Gastroesophageal sphincter (tissue), 4 donors: Measurements from ENCODE around the gene ALG6. TPM values are rescaled to one million over a fixed set of nuclear protein-coding genes. Genes with fewer than 3 reads are reported as not detected.

Experiments used
- ATAC-seq: fragments of 150-250 bp; one replicate; pipeline ENCODE4 v1.9.1; 2016; ENCODE audit warnings: mild to moderate bottlenecking, moderate library complexity
- H3K27ac ChIP-seq, 4 donors: fragments of 200-600 bp; sonication (generic) in 3 of 4; 1 replicate in 3 of 4; 2 replicates in 1 of 4; pipeline ENCODE4 v1.5.1; 2016 to 2019
- H3K27me3 ChIP-seq: fragments of 200-600 bp; sonication (generic); one replicate; pipeline ENCODE4 v1.5.1; 2019
- H3K36me3 ChIP-seq, 2 donors: fragments of 200-600 bp; sonication (generic); one replicate each; pipeline ENCODE4 v1.5.1; 2019; ENCODE audit warnings: control low read depth in 1 of 2
- H3K4me1 ChIP-seq, 3 donors: fragments of 200-600 bp; sonication (generic); 1 replicate in 2 of 3; 2 replicates in 1 of 3; pipeline ENCODE4 v1.5.1; 2016 to 2019; ENCODE audit warnings: control low read depth in 2 of 3
- H3K4me3 ChIP-seq, 2 donors: fragments of 200-600 bp; sonication (generic); one replicate each; pipeline ENCODE4 v1.5.1; 2019; ENCODE audit warnings: mild to moderate bottlenecking in 1 of 2, moderate library complexity in 1 of 2
- H3K9me3 ChIP-seq, 3 donors: fragments of 200-600 bp; sonication (generic); one replicate each; pipeline ENCODE4 v1.5.1; 2017 to 2019; ENCODE audit warnings: control low read depth in 2 of 3
- EP300 ChIP-seq: sonication (generic); formaldehyde crosslinking; IDR thresholded peaks from one replicate; pipeline ENCODE4 v1.6.1; 2017; ENCODE audit warnings: antibody characterized with exemption, mild to moderate bottlenecking
- POLR2A ChIP-seq, 2 donors: fragments of 450-650 bp; IDR thresholded peaks; one replicate each; pipeline ENCODE4 v1.6.1; 2017; ENCODE audit warnings: antibody characterized with exemption in 2 of 2, mild to moderate bottlenecking in 2 of 2, moderate library complexity in 1 of 2
- POLR2AphosphoS5 ChIP-seq: sonication (generic); formaldehyde crosslinking; IDR thresholded peaks from one replicate; pipeline ENCODE4 v1.6.1; 2017; ENCODE audit warnings: antibody characterized with exemption
- WGBS, 2 donors: methylation state at CpG; one replicate each; pipeline ENCODE4 v1.1.5; 2018; ENCODE audit warnings: low coverage in 1 of 2; 5-methylcytosine and 5-hydroxymethylcytosine counted together
- total RNA-seq, 4 donors: library from RNA; depleted of rRNA; stranded (reverse); fragments of >200 nt; gene quantifications; one replicate each; pipeline ENCODE4 v1.1.0, GENCODE V29; 2016
- TF ChIP-seq, protein P1 (sequence below), 4 experiments: fragments of 200-600 bp in 2 of 4; fragments of 450-650 bp in 2 of 4; sonication (generic) in 1 of 4; IDR thresholded peaks; one replicate each; pipeline ENCODE4 v1.5.1; 2017 to 2019; ENCODE audit warnings: antibody characterized with exemption in 4 of 4, mild to moderate bottlenecking in 2 of 4, moderate library complexity in 2 of 4

The ALG6 gene
- total RNA-seq, 4 donors from 2014 or later: 4.6 to 9.0 (median 5.7) TPM

DNA sequence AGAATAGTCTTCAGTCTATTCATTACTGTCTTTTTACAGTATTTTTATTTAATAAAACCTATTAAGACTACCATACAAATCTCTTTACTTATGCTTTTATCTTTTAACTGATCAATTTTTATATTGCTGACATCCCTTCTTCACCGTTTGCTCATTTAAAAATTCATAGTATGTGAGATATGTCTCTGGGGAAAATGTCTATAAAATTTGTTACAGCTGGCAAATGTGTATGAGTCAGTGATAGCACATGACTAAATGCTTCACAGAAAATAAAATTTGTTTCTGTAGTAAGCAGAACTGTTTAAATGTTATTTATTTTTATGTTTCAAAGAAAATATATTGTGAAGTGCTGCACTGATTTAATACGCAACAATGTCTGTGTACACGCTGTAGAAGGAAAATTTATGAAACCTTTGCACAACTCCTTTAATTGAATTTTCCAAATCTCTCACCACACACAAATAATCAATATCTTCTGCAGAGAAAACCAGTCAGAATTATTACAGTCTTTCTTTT is 81.4 kb downstream of the ALG6 start:
- TF ChIP-seq POLR2A (IDR thresholded peaks at IDR 0.05): no peak
- TF ChIP-seq, protein P1, sequence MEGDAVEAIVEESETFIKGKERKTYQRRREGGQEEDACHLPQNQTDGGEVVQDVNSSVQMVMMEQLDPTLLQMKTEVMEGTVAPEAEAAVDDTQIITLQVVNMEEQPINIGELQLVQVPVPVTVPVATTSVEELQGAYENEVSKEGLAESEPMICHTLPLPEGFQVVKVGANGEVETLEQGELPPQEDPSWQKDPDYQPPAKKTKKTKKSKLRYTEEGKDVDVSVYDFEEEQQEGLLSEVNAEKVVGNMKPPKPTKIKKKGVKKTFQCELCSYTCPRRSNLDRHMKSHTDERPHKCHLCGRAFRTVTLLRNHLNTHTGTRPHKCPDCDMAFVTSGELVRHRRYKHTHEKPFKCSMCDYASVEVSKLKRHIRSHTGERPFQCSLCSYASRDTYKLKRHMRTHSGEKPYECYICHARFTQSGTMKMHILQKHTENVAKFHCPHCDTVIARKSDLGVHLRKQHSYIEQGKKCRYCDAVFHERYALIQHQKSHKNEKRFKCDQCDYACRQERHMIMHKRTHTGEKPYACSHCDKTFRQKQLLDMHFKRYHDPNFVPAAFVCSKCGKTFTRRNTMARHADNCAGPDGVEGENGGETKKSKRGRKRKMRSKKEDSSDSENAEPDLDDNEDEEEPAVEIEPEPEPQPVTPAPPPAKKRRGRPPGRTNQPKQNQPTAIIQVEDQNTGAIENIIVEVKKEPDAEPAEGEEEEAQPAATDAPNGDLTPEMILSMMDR (IDR thresholded peaks at IDR 0.05): no peak
- no peak for TF ChIP-seq EP300
- no peak for TF ChIP-seq POLR2AphosphoS5
- WGBS, 2 donors: 74 to 90% methylated on average over 3 of the region's 3 CpGs
- Histone ChIP-seq H3K9me3 (no peaks in the 10 kb centered on the region), H3K4me3 (no peak overlapping the region), H3K36me3 (no peaks in the 10 kb centered on the region), H3K4me1 (no peaks in the 10 kb centered on the region), H3K27ac (no peak overlapping the region), H3K27me3 (no peaks in the 10 kb centered on the region)
- ATAC-seq: no peak

DNA sequence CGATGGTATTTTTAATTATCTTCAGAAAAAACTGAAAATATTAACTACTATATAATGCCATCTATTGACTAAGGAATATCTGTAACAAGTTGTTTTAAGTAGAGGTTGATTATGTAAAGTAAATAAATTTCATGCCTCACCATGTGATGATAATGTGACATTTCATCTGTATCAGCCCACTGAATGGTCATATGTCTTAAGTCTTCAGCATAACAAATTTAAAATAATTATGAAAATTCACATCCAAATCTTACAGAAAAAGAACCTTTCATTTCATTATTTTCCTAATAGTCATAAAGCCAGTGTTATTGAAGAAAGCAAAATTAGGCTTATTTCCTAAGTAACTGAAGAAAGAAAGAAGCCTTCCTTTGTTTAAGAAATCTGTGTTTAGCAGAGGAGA is 83.0 kb downstream of the ALG6 start:
- Histone ChIP-seq H3K27me3 (no peaks in the 10 kb centered on the region), H3K9me3 (no peaks in the 10 kb centered on the region), H3K36me3 (no peaks in the 10 kb centered on the region), H3K4me3 (no peak overlapping the region), H3K4me1 (no peaks in the 10 kb centered on the region), H3K27ac (no peak overlapping the region)
- ATAC-seq: no peak
- TF ChIP-seq POLR2AphosphoS5: no peak
- WGBS, 2 donors: 42 to 61% methylated on average over 1 of the region's 1 CpG

- TF ChIP-seq EP300 (no peak), POLR2AphosphoS5 (no peak), POLR2A (IDR thresholded peaks at IDR 0.05) (no peak)
- TF ChIP-seq, protein P1 (IDR thresholded peaks at IDR 0.05): no peak
- Histone ChIP-seq H3K27me3 (no peaks in the 10 kb centered on the region), H3K36me3 (no peaks in the 10 kb centered on the region), H3K27ac (no peak overlapping the region), H3K4me1 (no peaks in the 10 kb centered on the region), H3K4me3 (no peak overlapping the region), H3K9me3 (no peaks in the 10 kb centered on the region)
- ATAC-seq: no peak
- 94 to 100% methylated on average over 2 of the region's 2 CpGs for WGBS, 2 donors
These were observed 85.8 kb downstream of the ALG6 start for GRCh38 chr1:63453232-63453631.

GRCh38 chr1:63454269-63454668 is 86.8 kb downstream of the ALG6 start:
- ATAC-seq: no peak
- Histone ChIP-seq H3K36me3 (no peaks in the 10 kb centered on the region), H3K4me3 (no peak overlapping the region), H3K9me3 (no peaks in the 10 kb centered on the region), H3K27me3 (no peaks in the 10 kb centered on the region), H3K27ac (no peak overlapping the region), H3K4me1 (no peaks in the 10 kb centered on the region)
- no peak for TF ChIP-seq POLR2A (IDR thresholded peaks at IDR 0.05)
- TF ChIP-seq EP300: no peak
- TF ChIP-seq POLR2AphosphoS5: no peak

DNA sequence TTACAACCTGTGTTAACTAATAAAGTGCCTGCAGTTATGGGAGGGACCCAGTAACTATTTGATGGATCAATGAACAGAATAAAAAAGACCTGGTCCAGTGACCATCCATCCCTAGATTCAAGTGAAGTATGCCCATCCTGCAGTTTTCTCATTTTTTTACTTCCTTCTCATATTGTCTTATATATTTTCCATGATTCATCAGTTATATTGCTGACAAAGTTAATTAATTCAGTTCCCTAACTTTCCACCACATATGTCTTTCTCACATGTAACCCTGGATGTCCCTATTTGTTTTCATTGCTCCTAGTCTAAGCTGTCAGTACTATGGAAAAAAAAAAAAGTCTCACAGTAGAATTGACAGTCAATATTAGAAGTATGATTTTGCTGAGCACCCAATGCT is 91.3 kb downstream of the ALG6 start:
- ATAC-seq: no peak
- no peak for TF ChIP-seq POLR2A (IDR thresholded peaks at IDR 0.05)
- TF ChIP-seq EP300: no peak
- no peak for TF ChIP-seq POLR2AphosphoS5
- TF ChIP-seq, protein P1 (IDR thresholded peaks at IDR 0.05): no peak
- Histone ChIP-seq H3K36me3 (no peaks in the 10 kb centered on the region), H3K4me1 (no peaks in the 10 kb centered on the region), H3K9me3 (peaks cover 0 to 9% (median 0%) of the 10 kb centered on the region in 3 donors), H3K4me3 (no peak overlapping the region), H3K27ac (no peak overlapping the region), H3K27me3 (no peaks in the 10 kb centered on the region)

DNA sequence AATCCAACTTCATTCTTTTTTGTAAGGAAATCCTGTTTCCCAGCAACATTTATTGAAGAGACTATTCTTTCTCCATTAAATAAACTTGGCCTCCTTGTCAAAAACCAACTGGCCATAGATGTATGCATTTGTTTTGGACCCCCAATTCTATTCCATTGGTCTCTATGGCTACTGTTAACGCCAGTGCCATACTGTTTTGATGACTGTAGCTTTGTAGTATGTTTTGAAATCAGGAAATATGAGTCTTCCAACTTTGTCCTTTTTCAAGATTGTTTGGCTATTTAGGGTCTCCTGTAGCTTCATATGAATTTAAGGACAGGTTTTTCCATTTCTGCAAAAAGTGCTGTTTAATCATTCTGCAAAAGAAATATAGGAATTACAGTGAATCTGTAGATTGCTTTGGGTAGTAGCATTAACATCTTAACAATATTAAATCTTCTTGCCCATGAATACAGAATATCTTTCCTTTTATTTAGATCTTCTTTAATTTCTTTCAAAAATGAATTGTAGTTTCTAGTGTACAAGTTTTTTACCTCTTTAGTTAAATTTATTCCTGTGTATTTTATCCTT is 94.3 kb downstream of the ALG6 start:
- ATAC-seq: no peak
- peaks cover 0 to 9% (median 0%) of the 10 kb centered on the region in 3 donors for H3K9me3 ChIP-seq
- H3K27me3 ChIP-seq: no peaks in the 10 kb centered on the region
- H3K4me1 ChIP-seq: no peaks in the 10 kb centered on the region
- 90 to 91% methylated on average over 1 of the region's 1 CpG for WGBS, 2 donors
- H3K36me3 ChIP-seq: no peaks in the 10 kb centered on the region
- H3K4me3 ChIP-seq: no peak overlapping the region
- no peak for TF ChIP-seq POLR2A (IDR thresholded peaks at IDR 0.05)
- TF ChIP-seq POLR2AphosphoS5: no peak
- no peak for TF ChIP-seq EP300
- TF ChIP-seq, protein P1 (IDR thresholded peaks at IDR 0.05): no peak
- H3K27ac ChIP-seq: no peak overlapping the region
